HUES64 (cell line): ENCODE data around the gene ZNF385B.

Source experiments
- H3K27ac ChIP-seq: 2 replicates; pipeline ENCODE4 v1.7.0; 2013; ENCODE audit warnings: low read depth, low read length, inconsistent platforms
- H3K27me3 ChIP-seq: 2 replicates; pipeline ENCODE4 v1.6.1; 2013; ENCODE audit warnings: mild to moderate bottlenecking, low read length; ENCODE audit not compliant: insufficient read depth
- H3K36me3 ChIP-seq: 2 replicates; pipeline ENCODE4 v1.6.1; 2013; ENCODE audit warnings: mild to moderate bottlenecking, low read length; ENCODE audit not compliant: insufficient read depth
- H3K4me1 ChIP-seq: 2 replicates; pipeline ENCODE4 v1.6.1; 2013; ENCODE audit warnings: mild to moderate bottlenecking, low read length, moderate library complexity; ENCODE audit not compliant: insufficient read depth
- H3K4me3 ChIP-seq: 2 replicates; pipeline ENCODE4 v1.5.1; 2013; ENCODE audit warnings: mild to moderate bottlenecking, low read length, moderate library complexity
- H3K9ac ChIP-seq: 2 replicates; pipeline ENCODE4 v1.6.1; 2013; ENCODE audit warnings: mild to moderate bottlenecking, low read depth, low read length
- H3K9me3 ChIP-seq: 2 replicates; pipeline ENCODE4 v1.6.1; 2013; ENCODE audit warnings: low read depth, low read length; ENCODE audit not compliant: insufficient read depth
- WGBS: fragments of 150-250, 120-280 bp; methylation state at CpG from one replicate; pipeline ENCODE4 v1.1.7; 2013; ENCODE audit warnings: missing lambda C conversion rate; 5-methylcytosine and 5-hydroxymethylcytosine counted together

The ZNF385B gene

DNA sequence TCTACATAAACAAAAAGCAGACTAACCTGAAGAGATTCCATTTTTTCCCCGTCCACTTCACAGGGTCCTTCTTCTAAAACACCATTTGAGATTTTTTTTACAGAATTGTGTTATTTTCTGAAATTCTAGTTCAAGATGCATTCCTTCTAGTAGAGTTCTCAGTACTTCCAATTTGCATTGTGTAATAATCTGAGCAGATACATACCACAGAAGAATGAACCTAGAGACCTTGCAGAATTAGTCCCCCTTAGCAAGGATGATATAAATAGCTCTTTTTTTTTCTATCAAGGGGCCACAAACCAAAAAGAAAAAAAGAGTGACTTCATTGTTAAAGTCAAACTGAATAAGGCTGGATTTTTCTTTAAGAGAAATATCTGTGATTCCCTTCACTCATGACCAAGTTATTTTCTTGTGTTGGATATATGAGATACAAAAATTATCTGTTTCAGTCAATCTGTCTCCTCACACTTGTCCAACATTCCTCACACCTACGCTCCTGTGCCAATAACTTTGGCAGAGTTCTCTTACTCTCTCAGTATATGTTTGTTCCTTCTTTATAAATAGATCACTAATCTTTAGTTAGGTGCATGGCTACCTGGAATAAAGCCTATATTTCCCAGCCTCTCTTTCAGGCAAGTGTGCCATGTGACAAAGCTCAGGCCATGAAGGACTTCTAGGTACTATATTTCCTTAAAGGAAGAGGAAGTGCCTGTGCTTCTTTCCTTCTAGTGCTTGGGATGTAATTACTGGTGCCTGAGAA, 183.5 kb downstream of the ZNF385B start:
- WGBS, result 100% methylated on average over 1 of the region's 2 CpGs
- no peaks in the 10 kb centered on the region for H3K9me3 ChIP-seq
- no peaks in the 10 kb centered on the region for H3K36me3 ChIP-seq
- no peaks in the 10 kb centered on the region for H3K27me3 ChIP-seq
- no peak overlapping the region for H3K9ac ChIP-seq
- no peaks in the 10 kb centered on the region for H3K4me1 ChIP-seq
- no peak overlapping the region for H3K4me3 ChIP-seq
- H3K27ac ChIP-seq, result no peak overlapping the region

- no peaks in the 10 kb centered on the region for H3K4me1 ChIP-seq
- no peaks in the 10 kb centered on the region for H3K36me3 ChIP-seq
- H3K9ac ChIP-seq, result no peak overlapping the region
- WGBS, result 87% methylated on average over 3 of the region's 3 CpGs
- no peaks in the 10 kb centered on the region for H3K27me3 ChIP-seq
- H3K9me3 ChIP-seq, result no peaks in the 10 kb centered on the region
- no peak overlapping the region for H3K4me3 ChIP-seq
- no peak overlapping the region for H3K27ac ChIP-seq
Measured at GRCh38 chr2:179677077-179677688, 184.2 kb downstream of the ZNF385B start.

DNA sequence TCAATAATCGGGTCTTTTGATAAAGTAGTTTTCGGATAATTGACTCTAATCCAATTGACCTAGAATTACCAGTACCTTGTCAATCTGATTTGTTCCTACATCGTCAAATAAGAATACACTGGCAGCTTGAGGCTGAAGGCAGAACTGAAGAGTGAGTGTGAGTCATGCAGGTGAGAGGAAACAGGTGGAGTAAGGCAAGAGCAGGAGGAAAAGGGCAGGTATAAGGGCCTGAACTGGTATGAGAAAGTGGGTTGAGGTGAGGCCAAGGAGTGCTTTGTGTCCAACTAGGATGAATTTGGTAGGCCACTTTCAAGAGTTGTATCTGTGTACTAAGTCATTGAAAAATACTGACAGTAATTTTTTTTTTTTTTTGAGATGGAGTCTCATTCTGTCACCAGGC, 186.0 kb downstream of the ZNF385B start:
- Histone ChIP-seq H3K27ac (no peak overlapping the region), H3K9ac (no peak overlapping the region), H3K27me3 (no peaks in the 10 kb centered on the region), H3K4me3 (no peak overlapping the region), H3K4me1 (no peaks in the 10 kb centered on the region), H3K9me3 (no peaks in the 10 kb centered on the region), H3K36me3 (no peaks in the 10 kb centered on the region)
- 98% methylated on average over 3 of the region's 3 CpGs for WGBS

DNA sequence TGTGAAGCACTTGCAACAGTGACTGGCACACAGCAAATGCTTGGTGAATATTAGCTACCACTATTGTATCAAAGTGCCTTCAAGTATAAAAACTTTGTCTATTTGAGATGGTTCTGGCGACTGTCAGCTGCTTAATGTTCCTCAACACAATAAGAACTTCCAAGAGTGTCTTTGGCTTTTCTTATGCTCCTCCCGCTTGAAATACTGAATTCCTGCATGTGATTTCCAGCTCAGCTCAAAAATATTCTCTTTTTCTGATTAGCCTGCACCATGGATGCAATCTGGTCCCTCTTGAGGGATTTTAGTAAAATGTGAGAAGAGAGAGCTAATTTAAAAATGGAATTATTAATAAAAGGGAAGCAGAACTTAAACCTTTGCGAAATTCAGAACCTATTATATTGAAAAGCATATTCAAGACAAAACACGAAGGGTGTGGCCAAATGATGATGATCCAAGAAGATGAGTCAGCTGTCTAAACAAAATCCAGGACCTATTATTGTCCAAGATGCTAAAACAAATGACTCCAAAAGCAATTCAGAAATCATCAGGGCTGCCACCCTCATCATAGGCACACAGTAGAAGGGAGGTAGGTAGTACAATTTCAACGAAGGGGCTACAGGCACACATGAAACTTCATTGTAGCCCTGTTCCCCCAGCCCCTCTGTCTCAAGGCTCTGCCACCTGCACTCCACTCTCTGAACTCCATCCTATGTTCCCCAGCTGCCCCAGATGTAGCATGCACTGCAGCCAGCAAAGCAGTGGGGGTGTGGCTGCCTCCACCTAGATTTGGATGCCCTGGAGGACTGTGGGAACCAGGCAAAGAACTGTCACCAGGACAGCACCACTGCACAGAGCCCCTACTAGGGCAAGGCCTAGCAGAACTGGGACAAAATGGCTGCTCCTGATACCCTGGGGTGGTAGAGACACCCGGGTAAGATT, 190.1 kb downstream of the ZNF385B start:
- Histone ChIP-seq H3K4me1 (no peaks in the 10 kb centered on the region), H3K27me3 (no peaks in the 10 kb centered on the region), H3K27ac (no peak overlapping the region), H3K9me3 (no peaks in the 10 kb centered on the region), H3K4me3 (no peak overlapping the region), H3K9ac (no peak overlapping the region), H3K36me3 (no peaks in the 10 kb centered on the region)
- 89% methylated on average over 5 of the region's 6 CpGs for WGBS

DNA sequence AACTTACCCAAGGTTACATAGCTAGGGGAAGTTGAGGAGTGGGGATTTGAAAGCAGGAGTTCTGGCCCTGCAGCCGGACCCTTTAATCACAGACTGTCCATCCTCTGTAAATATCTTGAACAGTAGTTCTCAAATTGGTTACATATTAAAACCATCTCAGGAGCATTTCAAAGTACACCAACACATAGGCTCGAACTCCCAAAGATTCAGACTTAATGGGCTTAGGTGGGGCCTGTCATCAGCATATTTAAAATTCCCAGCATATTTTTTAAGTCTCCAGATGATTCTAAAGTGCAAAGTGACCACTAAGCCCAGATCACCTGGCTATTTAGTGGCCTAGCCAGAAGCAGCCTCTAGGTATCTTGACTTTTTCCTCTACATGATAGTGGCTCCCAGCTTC, 192.2 kb downstream of the ZNF385B start:
- WGBS, result 90% methylated on average over 2 of the region's 2 CpGs
- H3K4me1 ChIP-seq, result no peaks in the 10 kb centered on the region
- no peaks in the 10 kb centered on the region for H3K9me3 ChIP-seq
- H3K9ac ChIP-seq, result no peak overlapping the region
- no peak overlapping the region for H3K27ac ChIP-seq
- no peak overlapping the region for H3K4me3 ChIP-seq
- H3K27me3 ChIP-seq, result no peaks in the 10 kb centered on the region
- no peaks in the 10 kb centered on the region for H3K36me3 ChIP-seq

DNA sequence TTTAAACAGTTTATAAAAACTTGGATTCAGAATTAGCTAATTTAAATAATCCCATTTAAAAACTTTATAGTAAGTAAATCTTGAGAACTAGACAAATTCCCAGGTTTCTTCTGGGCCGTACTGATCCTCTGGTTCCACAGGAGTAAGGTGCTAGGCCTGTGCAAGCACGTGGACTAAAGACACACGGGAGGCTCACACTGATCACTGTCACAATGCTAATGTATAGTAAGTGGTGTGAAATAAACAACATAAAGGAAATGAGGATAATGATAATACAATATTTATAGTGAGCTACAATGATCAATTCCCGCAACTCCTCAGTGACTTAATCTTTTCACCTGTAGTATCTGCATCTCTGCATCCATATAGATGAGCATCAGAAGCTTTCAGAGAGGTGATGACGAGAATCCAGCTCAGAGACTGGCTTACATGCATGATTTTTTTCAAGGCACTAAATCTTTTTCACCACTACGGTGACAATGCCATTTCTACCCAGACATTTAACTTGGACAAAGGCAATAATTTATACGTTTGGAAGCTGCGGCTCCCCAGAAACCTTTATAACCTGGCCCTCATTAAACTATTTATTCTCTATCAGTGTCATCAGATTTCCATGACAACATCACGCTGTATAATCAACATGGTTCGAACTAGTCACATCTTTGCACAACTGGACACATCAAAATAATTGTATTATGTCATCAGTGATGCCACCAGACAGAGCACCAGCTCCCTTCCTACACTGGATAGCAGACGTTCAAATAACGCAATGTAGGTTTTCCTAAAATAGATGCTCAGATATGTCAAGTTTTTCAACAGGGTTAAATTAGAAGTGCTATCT, 196.2 kb downstream of the ZNF385B start:
- Histone ChIP-seq H3K27ac (no peak overlapping the region), H3K9ac (no peak overlapping the region), H3K4me3 (no peak overlapping the region), H3K4me1 (no peaks in the 10 kb centered on the region), H3K27me3 (no peaks in the 10 kb centered on the region), H3K36me3 (no peaks in the 10 kb centered on the region), H3K9me3 (no peaks in the 10 kb centered on the region)
- whole genome bisulfite sequencing, result 95% methylated on average over 12 of the region's 12 CpGs

DNA sequence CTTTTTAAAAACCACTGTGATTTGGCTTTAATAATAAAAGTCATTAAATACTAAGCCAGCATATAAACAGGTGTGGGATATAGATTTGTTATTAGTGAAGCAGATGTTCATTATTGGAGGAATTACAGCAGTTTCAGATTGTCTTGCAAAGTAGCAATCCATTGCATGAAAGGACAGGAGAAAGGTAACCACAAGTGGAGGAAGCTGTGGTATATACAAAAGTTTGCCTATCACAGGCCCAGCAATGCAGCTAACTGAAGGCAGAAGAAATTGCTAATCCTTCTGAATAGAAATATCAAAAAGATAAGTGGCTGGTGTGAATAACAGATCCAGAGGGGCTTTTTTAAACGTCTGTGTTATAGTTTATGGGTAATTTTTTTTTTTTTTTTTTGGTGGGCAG, 199.4 kb downstream of the ZNF385B start:
- 78% methylated on average over 1 of the region's 1 CpG for WGBS
- no peaks in the 10 kb centered on the region for H3K27me3 ChIP-seq
- H3K4me1 ChIP-seq, result no peaks in the 10 kb centered on the region
- no peak overlapping the region for H3K4me3 ChIP-seq
- H3K36me3 ChIP-seq, result no peaks in the 10 kb centered on the region
- no peak overlapping the region for H3K27ac ChIP-seq
- H3K9ac ChIP-seq, result no peak overlapping the region
- no peaks in the 10 kb centered on the region for H3K9me3 ChIP-seq

- 95% methylated on average over 5 of the region's 6 CpGs for WGBS
- Histone ChIP-seq H3K4me1 (no peaks in the 10 kb centered on the region), H3K27me3 (no peaks in the 10 kb centered on the region), H3K4me3 (no peak overlapping the region), H3K9ac (no peak overlapping the region), H3K36me3 (no peaks in the 10 kb centered on the region), H3K27ac (no peak overlapping the region), H3K9me3 (no peaks in the 10 kb centered on the region)
Measured at GRCh38 chr2:179657068-179657595, 204.3 kb downstream of the ZNF385B start.

DNA sequence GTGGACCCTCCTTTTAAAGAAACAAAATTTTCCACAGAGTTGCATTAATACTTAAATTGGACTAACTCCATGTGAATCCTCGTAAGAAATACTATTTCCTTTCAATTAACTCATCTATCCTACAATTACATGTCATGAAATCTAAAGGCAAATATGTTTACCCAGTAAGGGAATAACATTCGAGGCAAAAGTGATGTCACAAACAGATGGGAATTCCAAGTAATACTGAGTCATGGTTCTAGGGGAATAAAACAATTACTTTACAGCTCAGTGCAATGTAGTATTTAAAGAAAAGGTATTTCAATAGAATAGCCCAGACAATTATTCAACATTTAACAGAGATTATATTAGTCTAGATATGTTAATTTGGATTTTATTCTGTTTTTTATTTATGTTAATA, 205.8 kb downstream of the ZNF385B start:
- no peak overlapping the region for H3K27ac ChIP-seq
- 93% methylated on average over 2 of the region's 2 CpGs for WGBS
- H3K4me1 ChIP-seq, result no peaks in the 10 kb centered on the region
- H3K9me3 ChIP-seq, result no peaks in the 10 kb centered on the region
- H3K9ac ChIP-seq, result no peak overlapping the region
- no peak overlapping the region for H3K4me3 ChIP-seq
- H3K27me3 ChIP-seq, result no peaks in the 10 kb centered on the region
- H3K36me3 ChIP-seq, result no peaks in the 10 kb centered on the region

DNA sequence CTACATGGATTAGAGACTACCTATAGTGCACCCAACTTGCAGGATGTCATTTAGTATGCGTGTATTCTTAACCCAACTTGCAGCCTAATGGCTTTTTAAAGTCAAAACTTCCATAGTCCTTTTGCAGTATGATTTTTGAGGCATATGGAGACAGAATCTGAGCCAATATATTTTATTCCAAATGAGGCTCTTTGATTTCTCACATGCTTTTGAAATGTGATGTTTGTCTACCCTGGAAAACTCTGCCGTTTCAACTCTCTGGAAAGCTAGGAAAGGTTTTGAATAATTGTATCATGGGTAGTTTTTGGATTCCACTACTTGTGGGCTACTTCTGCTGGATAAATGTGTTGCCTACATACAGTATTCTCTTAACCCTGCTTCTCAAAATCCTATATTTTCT, 206.6 kb downstream of the ZNF385B start:
- no peak overlapping the region for H3K9ac ChIP-seq
- WGBS, result 89% methylated on average over 2 of the region's 2 CpGs

More for the DNA sequence above, 206.6 kb downstream of the ZNF385B start:
- no peaks in the 10 kb centered on the region for H3K27me3 ChIP-seq
- H3K36me3 ChIP-seq, result no peaks in the 10 kb centered on the region
- no peaks in the 10 kb centered on the region for H3K4me1 ChIP-seq
- no peak overlapping the region for H3K27ac ChIP-seq
- H3K4me3 ChIP-seq, result no peak overlapping the region
- no peaks in the 10 kb centered on the region for H3K9me3 ChIP-seq
